T-cell (primary cell): Measurements from ENCODE around the gene TXNDC17. TPM values are rescaled to one million over a fixed set of nuclear protein-coding genes. Genes with fewer than 3 reads are reported as not detected.

Experiments used
- ATAC-seq, 4 experiments: fragments of 200-7000 bp in 3 of 4; fragments of 150-1000 bp in 1 of 4; cut with Tn5 transposase; replicated peaks in 1 of 4; 1 replicate in 3 of 4; 2 replicates in 1 of 4; pipeline ENCODE4 v1.10.0; 2021; ENCODE audit warnings: moderate library complexity in 3 of 4, mild to moderate bottlenecking in 2 of 4, moderate number of reproducible peaks in 1 of 4
- CTCF ChIA-PET, 2 donors: fragments of 300-600 bp; sonication (Branson Sonifier 250); formaldehyde crosslinking; loops; one replicate each; lab custom pipeline; 2022; ENCODE audit warnings: antibody characterized with exemption in 2 of 2; lab: Charles Lee
- POLR2A ChIA-PET, 2 donors: fragments of 300-600 bp; sonication (Branson Sonifier 250); formaldehyde crosslinking; loops; one replicate each; lab custom pipeline; 2022; ENCODE audit warnings: antibody characterized with exemption in 2 of 2; lab: Charles Lee
- DNase-seq, 35 experiments: peaks; one replicate each; pipeline versions ENCODE4 v3.0.0 to v3.0.0-alpha.2; 2013 to 2023
- H3K27ac ChIP-seq: one replicate; pipeline ENCODE4 v1.5.1; 2013; ENCODE audit warnings: low read length
- H3K27me3 ChIP-seq, 2 experiments: replicated peaks in 1 of 2; 1 replicate in 1 of 2; 2 replicates in 1 of 2; pipeline versions ENCODE4 v1.6.1 to v1.7.0; 2013; ENCODE audit warnings: low read length in 1 of 2, mixed read lengths in 1 of 2; ENCODE audit not compliant: control insufficient read depth in 2 of 2, insufficient read depth in 2 of 2; ENCODE audit errors: extremely low read depth in 1 of 2
- H3K36me3 ChIP-seq, 2 donors: 1 replicate in 1 of 2; 2 replicates in 1 of 2; pipeline versions ENCODE4 v1.6.1 to v1.7.0; 2013; ENCODE audit warnings: low read length in 1 of 2; ENCODE audit not compliant: control insufficient read depth in 2 of 2, insufficient read depth in 1 of 2; ENCODE audit errors: extremely low read depth in 1 of 2
- H3K4me1 ChIP-seq, 2 experiments: 1 replicate in 1 of 2; 2 replicates in 1 of 2; pipeline versions ENCODE4 v1.6.1 to v1.7.0; 2013; ENCODE audit warnings: low read length in 2 of 2, mixed read lengths in 1 of 2; ENCODE audit not compliant: insufficient read depth in 2 of 2, control insufficient read depth in 1 of 2; ENCODE audit errors: extremely low read depth in 1 of 2
- H3K4me3 ChIP-seq, 2 donors: 1 replicate in 1 of 2; 2 replicates in 1 of 2; pipeline versions ENCODE4 v1.5.1 to v1.7.0; 2013; ENCODE audit warnings: mild to moderate bottlenecking in 2 of 2, low read length in 1 of 2, moderate library complexity in 1 of 2; ENCODE audit not compliant: control insufficient read depth in 1 of 2; ENCODE audit errors: extremely low read depth in 1 of 2
- H3K9me3 ChIP-seq: 2 replicates; pipeline ENCODE4 v1.7.0; 2013
- H3K27ac Mint-ChIP-seq, 2 donors: one replicate each; pipeline ENCODE4 v1.8.0; 2020 to 2021; ENCODE audit warnings: mild to moderate bottlenecking in 2 of 2, mixed read lengths in 2 of 2
- H3K27me3 Mint-ChIP-seq, 2 donors: one replicate each; pipeline ENCODE4 v1.8.0; 2021 to 2022; ENCODE audit warnings: mixed read lengths in 2 of 2
- H3K36me3 Mint-ChIP-seq: one replicate; pipeline ENCODE4 v1.8.0; 2021; ENCODE audit warnings: mixed read lengths
- H3K4me1 Mint-ChIP-seq, 3 donors: one replicate each; pipeline ENCODE4 v1.8.0; 2020 to 2022; ENCODE audit warnings: mixed read lengths in 3 of 3, mild to moderate bottlenecking in 1 of 3
- H3K4me3 Mint-ChIP-seq, 3 donors: one replicate each; pipeline ENCODE4 v1.8.0; 2020 to 2022; ENCODE audit warnings: mild to moderate bottlenecking in 3 of 3, mixed read lengths in 3 of 3, moderate library complexity in 3 of 3
- H3K9me3 Mint-ChIP-seq, 3 donors: one replicate each; pipeline ENCODE4 v1.8.0; 2020 to 2022; ENCODE audit warnings: mixed read lengths in 3 of 3
- WGBS: methylation state at CpG from one replicate; pipeline ENCODE4 v1.1.5; 2013; ENCODE audit warnings: missing lambda C conversion rate; ENCODE audit not compliant: insufficient coverage; 5-methylcytosine and 5-hydroxymethylcytosine counted together
- total RNA-seq, 35 experiments: library from RNA in 6 of 35; stranded (reverse) in 6 of 35; fragments of 120-200 nt in 1 of 35; gene quantifications; one replicate each; pipeline versions ENCODE4 v1.2.1 to v1.2.4 and lab custom pipeline; 2013 to 2026

Gene TXNDC17
- total RNA-seq, 5 donors from 2014 or later (not counting 1 experiment from before 2014, with no cell fraction given) = 14.6 to 21.3 (median 17.9) TPM

GRCh38 chr17:6632530-6632929 lies 8.3 kb upstream of the TXNDC17 start:
- Histone ChIP-seq H3K9me3 (no peaks in the 10 kb centered on the region), H3K27me3 (no peaks in the 10 kb centered on the region), H3K4me1 (peaks cover 0 to 1% of the 10 kb centered on the region in 2 experiments), H3K36me3 (peaks cover 5 to 45% of the 10 kb centered on the region in 2 donors), H3K27ac (no peak overlapping the region), H3K4me3 (no peak overlapping the region)
- POLR2A ChIA-PET = no interaction called here
- Mint-ChIP-seq H3K27me3 (no peaks in the 10 kb centered on the region), H3K4me3 (no peak overlapping the region), H3K4me1 (peaks cover 6 to 15% (median 12%) of the 10 kb centered on the region in 3 donors), H3K36me3 (peaks cover 50% of the 10 kb centered on the region), H3K27ac (no peak overlapping the region), H3K9me3 (no peaks in the 10 kb centered on the region)
- CTCF ChIA-PET = no interaction called here
- no peak for DNase-seq
- no peak for ATAC-seq

- H3K4me1 Mint-ChIP-seq = peaks cover 13 to 23% (median 17%) of the 10 kb centered on the region in 3 donors
- peaks cover 44% of the 10 kb centered on the region for H3K36me3 Mint-ChIP-seq
- Histone ChIP-seq H3K36me3 (peaks cover 6 to 39% of the 10 kb centered on the region in 2 donors), H3K27me3 (no peaks in the 10 kb centered on the region), H3K4me1 (peaks cover 0 to 9% of the 10 kb centered on the region in 2 experiments), H3K9me3 (no peaks in the 10 kb centered on the region), H3K4me3 (no peak overlapping the region), H3K27ac (no peak overlapping the region)
- no peak for DNase-seq
- no peak for ATAC-seq
- POLR2A ChIA-PET = no interaction called here
- no peaks in the 10 kb centered on the region for H3K27me3 Mint-ChIP-seq
- WGBS = no CpG with 5 or more reads among the region's 3 CpGs
- no peak overlapping the region for H3K4me3 Mint-ChIP-seq
- no peak overlapping the region for H3K27ac Mint-ChIP-seq
- CTCF ChIA-PET = no interaction called here
- H3K9me3 Mint-ChIP-seq = no peaks in the 10 kb centered on the region
These were observed 7.6 kb upstream of the TXNDC17 start for GRCh38 chr17:6633263-6633662.

- H3K36me3 Mint-ChIP-seq = peaks cover 29% of the 10 kb centered on the region
- Histone ChIP-seq H3K27ac (no peak overlapping the region), H3K4me1 (peaks cover 2 to 30% of the 10 kb centered on the region in 2 experiments), H3K4me3 (no peak overlapping the region), H3K27me3 (no peaks in the 10 kb centered on the region), H3K36me3 (peaks cover 6 to 31% of the 10 kb centered on the region in 2 donors), H3K9me3 (no peaks in the 10 kb centered on the region)
- peaks cover 22 to 36% (median 27%) of the 10 kb centered on the region in 3 donors for H3K4me1 Mint-ChIP-seq
- H3K27me3 Mint-ChIP-seq = no peaks in the 10 kb centered on the region
- ChIA-PET POLR2A (no interaction called here), CTCF (no interaction called here)
- no peak overlapping the region for H3K4me3 Mint-ChIP-seq
- H3K27ac Mint-ChIP-seq = no peak overlapping the region
- DNase-seq (no peak), ATAC-seq (no peak)
- 100% methylated on average over 2 of the region's 2 CpGs for WGBS
- H3K9me3 Mint-ChIP-seq = no peaks in the 10 kb centered on the region
These were observed 4.8 kb upstream of the TXNDC17 start for GRCh38 chr17:6636105-6636504.

GRCh38 chr17:6636616-6637457 lies 4.0 kb upstream of the TXNDC17 start:
- Histone ChIP-seq H3K27ac (no peak overlapping the region), H3K9me3 (no peaks in the 10 kb centered on the region), H3K4me1 (peaks cover 5 to 37% of the 10 kb centered on the region in 2 experiments), H3K4me3 (no peak overlapping the region), H3K27me3 (no peaks in the 10 kb centered on the region), H3K36me3 (peaks cover 6 to 25% of the 10 kb centered on the region in 2 donors)
- H3K27me3 Mint-ChIP-seq = no peaks in the 10 kb centered on the region
- ATAC-seq (no peak), DNase-seq (no peak)
- peaks cover 25 to 43% (median 30%) of the 10 kb centered on the region in 3 donors for H3K4me1 Mint-ChIP-seq
- ChIA-PET CTCF (no interaction called here), POLR2A (interaction anchor here in 1 of 2 donors (1.3 kb wide), 1 partner anchor 14 kb away, joined by 4 read pairs; the partner anchor contains the start of genes C17orf100 and MED31)
- H3K27ac Mint-ChIP-seq = peak overlapping the region in 1 of 2 donors; percentile 37
- peaks cover 25% of the 10 kb centered on the region for H3K36me3 Mint-ChIP-seq
- no peaks in the 10 kb centered on the region for H3K9me3 Mint-ChIP-seq
- H3K4me3 Mint-ChIP-seq = peak overlapping the region in 1 of 3 donors; percentile 2
- 97% methylated on average over 17 of the region's 17 CpGs for WGBS

GRCh38 chr17:6637458-6637840 lies 3.4 kb upstream of the TXNDC17 start:
- 91% methylated on average over 6 of the region's 6 CpGs for WGBS
- Histone ChIP-seq H3K27me3 (no peaks in the 10 kb centered on the region), H3K36me3 (peaks cover 6 to 20% of the 10 kb centered on the region in 2 donors), H3K4me1 (peaks cover 11 to 37% of the 10 kb centered on the region in 2 experiments), H3K4me3 (no peak overlapping the region), H3K9me3 (no peaks in the 10 kb centered on the region), H3K27ac (no peak overlapping the region)
- Mint-ChIP-seq H3K4me1 (peaks cover 31 to 49% (median 34%) of the 10 kb centered on the region in 3 donors), H3K9me3 (no peaks in the 10 kb centered on the region), H3K4me3 (peak overlapping the region in 1 of 3 donors; percentile 2), H3K27me3 (no peaks in the 10 kb centered on the region), H3K36me3 (peaks cover 21% of the 10 kb centered on the region), H3K27ac (no peak overlapping the region)
- ChIA-PET POLR2A (interaction anchor here in 1 of 2 donors (1.3 kb wide), 1 partner anchor 14 kb away, joined by 4 read pairs; the partner anchor contains the start of genes C17orf100 and MED31), CTCF (no interaction called here)
- DNase-seq = no peak
- no peak for ATAC-seq

GRCh38 chr17:6638046-6638908 lies 2.6 kb upstream of the TXNDC17 start:
- peaks cover 12 to 37% of the 10 kb centered on the region in 2 experiments for H3K4me1 ChIP-seq
- Mint-ChIP-seq H3K27me3 (no peaks in the 10 kb centered on the region), H3K36me3 (peaks cover 13% of the 10 kb centered on the region), H3K4me1 (peaks cover 38 to 55% (median 43%) of the 10 kb centered on the region in 3 donors), H3K27ac (peak overlapping the region in 1 of 2 donors; percentile 22), H3K4me3 (peak overlapping the region; percentile 92 to 95 (median 95)), H3K9me3 (no peaks in the 10 kb centered on the region)
- WGBS = 70% methylated on average over 24 of the region's 24 CpGs
- no peak for DNase-seq
- POLR2A ChIA-PET = interaction anchor here (0.7 to 1.3 kb wide), 2 partner anchors 13 to 23 kb away, joined by 4 read pairs; partner anchors contain the start of genes C17orf100 (in 1 of the 2) and MED31 (in 1 of the 2)
- CTCF ChIA-PET = no interaction called here
- H3K27ac ChIP-seq = no peak overlapping the region
- no peaks in the 10 kb centered on the region for H3K9me3 ChIP-seq
- H3K4me3 ChIP-seq = no peak overlapping the region
- H3K36me3 ChIP-seq = peaks cover 6 to 21% of the 10 kb centered on the region in 2 donors
- ATAC-seq = no peak
- no peaks in the 10 kb centered on the region for H3K27me3 ChIP-seq
